Thyroid gland (tissue), 4 donors: ENCODE measurements around the gene RSU1. TPM values are rescaled to one million over a fixed set of nuclear protein-coding genes. Genes with fewer than 3 reads are reported as not detected.

Experiments
- DNase-seq, 2 donors: peaks; one replicate each; pipeline ENCODE4 v3.0.0-alpha.2; 2019
- H3K27ac ChIP-seq, 3 donors: fragments of 200-600 bp; sonication (generic); 1 replicate in 2 of 3; 2 replicates in 1 of 3; pipeline ENCODE4 v1.5.1; 2016 to 2019; ENCODE audit warnings: mild to moderate bottlenecking in 1 of 3, moderate library complexity in 1 of 3
- H3K27me3 ChIP-seq: fragments of 200-600 bp; sonication (generic); one replicate; pipeline ENCODE4 v1.5.1; 2019
- H3K36me3 ChIP-seq, 2 donors: fragments of 200-600 bp; sonication (generic); one replicate each; pipeline ENCODE4 v1.5.1; 2016 to 2019
- H3K4me1 ChIP-seq, 2 donors: fragments of 200-600 bp; sonication (generic); one replicate each; pipeline ENCODE4 v1.5.1; 2017 to 2019
- H3K4me3 ChIP-seq, 3 donors: fragments of 200-600 bp; sonication (generic); replicated peaks in 1 of 3; 1 replicate in 2 of 3; 2 replicates in 1 of 3; pipeline ENCODE4 v1.5.1; 2016; ENCODE audit warnings: mild to moderate bottlenecking in 1 of 3
- H3K9me3 ChIP-seq: fragments of 200-600 bp; sonication (generic); one replicate; pipeline ENCODE4 v1.5.1; 2017
- CTCF ChIP-seq, 6 experiments: fragments of 200-600 bp in 3 of 6; fragments of 450-650 bp in 3 of 6; sonication (generic) in 3 of 6; IDR thresholded peaks; one replicate each; pipeline ENCODE4 v1.5.1; 2016 to 2019; ENCODE audit warnings: antibody characterized with exemption in 6 of 6, mild to moderate bottlenecking in 2 of 6, inconsistent platforms in 1 of 6, moderate library complexity in 1 of 6
- POLR2A ChIP-seq, 2 donors: fragments of 450-650 bp; IDR thresholded peaks; one replicate each; pipeline ENCODE4 v1.6.1; 2017; ENCODE audit warnings: antibody characterized with exemption in 2 of 2, mild to moderate bottlenecking in 2 of 2, moderate library complexity in 1 of 2
- WGBS, 2 donors: methylation state at CpG; one replicate each; pipeline ENCODE4 v1.1.5; 2017; 5-methylcytosine and 5-hydroxymethylcytosine counted together
- intact Hi-C: fragments of 100-400 bp; cut with DNase I; formaldehyde crosslinking; loops from one replicate; pipeline ENCODE4 v1.15.1; 2023
- total RNA-seq, 4 donors: library from RNA; depleted of rRNA; stranded (reverse); fragments of >200 nt; gene quantifications; one replicate each; pipeline ENCODE4 v1.2.3, GENCODE V29; 2016

Gene RSU1
- total RNA-seq, 4 donors from 2014 or later = 43.5 to 63.0 (median 50.7) TPM

DNA sequence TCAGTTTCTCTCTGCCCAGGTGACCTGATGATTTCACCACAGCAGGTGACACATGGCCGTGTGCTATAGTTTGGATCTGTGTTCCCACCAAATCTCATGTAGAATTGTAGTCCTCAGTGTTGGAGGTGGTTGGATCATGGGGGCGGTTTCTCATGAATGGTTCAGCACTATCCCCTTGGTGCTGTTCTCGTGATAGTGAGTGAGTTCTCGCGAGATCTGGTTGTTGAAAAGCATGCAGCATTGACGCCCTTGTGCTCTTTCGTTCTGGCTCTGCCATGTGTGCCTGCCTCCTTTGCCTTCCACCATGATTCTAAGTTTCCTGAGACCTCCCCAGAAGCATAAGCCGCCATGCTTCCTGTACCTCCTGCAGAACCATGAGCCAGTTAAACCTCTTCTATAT lies 210.3 kb downstream of the RSU1 start:
- peaks cover 0 to 3% of the 10 kb centered on the region in 2 donors for H3K4me1 ChIP-seq
- no peaks in the 10 kb centered on the region for H3K27me3 ChIP-seq
- H3K4me3 ChIP-seq = no peak overlapping the region
- H3K27ac ChIP-seq = no peak overlapping the region
- DNase-seq = no peak
- H3K36me3 ChIP-seq = no peaks in the 10 kb centered on the region
- H3K9me3 ChIP-seq = no peaks in the 10 kb centered on the region
- TF ChIP-seq POLR2A (IDR thresholded peaks at IDR 0.05) (no peak), CTCF (IDR thresholded peaks at IDR 0.05) (no peak)
- intact Hi-C loops = no loop called here
- 94% methylated on average over 8 of the region's 8 CpGs for WGBS, 2 donors

GRCh38 chr10:16606421-16606820 lies 210.8 kb downstream of the RSU1 start:
- Histone ChIP-seq H3K36me3 (no peaks in the 10 kb centered on the region), H3K27ac (no peak overlapping the region), H3K27me3 (no peaks in the 10 kb centered on the region), H3K4me3 (no peak overlapping the region), H3K4me1 (peaks cover 0 to 3% of the 10 kb centered on the region in 2 donors), H3K9me3 (no peaks in the 10 kb centered on the region)
- no peak for DNase-seq
- intact Hi-C loops = no loop called here
- 73 to 86% methylated on average over 6 of the region's 6 CpGs for WGBS, 2 donors
- TF ChIP-seq POLR2A (IDR thresholded peaks at IDR 0.05) (no peak), CTCF (IDR thresholded peaks at IDR 0.05) (no peak)

DNA sequence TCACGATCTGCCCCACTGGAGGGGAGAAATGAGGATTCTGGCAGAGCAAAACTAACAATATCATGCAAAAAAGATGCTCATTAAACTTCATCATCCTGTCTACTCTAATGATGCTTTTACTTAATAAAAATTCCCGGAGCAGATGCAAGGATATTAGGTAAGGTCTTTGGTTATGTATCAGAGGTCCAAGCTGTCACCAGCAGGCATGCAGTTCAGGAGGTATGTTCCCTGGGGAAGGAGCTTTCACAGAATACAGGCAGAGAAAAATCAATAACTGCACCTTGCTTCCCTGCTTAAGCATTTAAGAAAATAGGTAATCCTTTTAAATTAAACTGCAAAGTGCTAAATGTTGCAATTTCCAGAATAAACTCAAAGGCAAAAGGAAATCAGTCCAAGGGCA lies 213.9 kb downstream of the RSU1 start:
- Histone ChIP-seq H3K27me3 (no peaks in the 10 kb centered on the region), H3K9me3 (no peaks in the 10 kb centered on the region), H3K27ac (no peak overlapping the region), H3K36me3 (no peaks in the 10 kb centered on the region), H3K4me3 (no peak overlapping the region), H3K4me1 (no peaks in the 10 kb centered on the region)
- no peak for DNase-seq
- TF ChIP-seq POLR2A (IDR thresholded peaks at IDR 0.05) = no peak
- no peak for TF ChIP-seq CTCF (IDR thresholded peaks at IDR 0.05)
- 84 to 91% methylated on average over 2 of the region's 2 CpGs for WGBS, 2 donors
- intact Hi-C loops = no loop called here

DNA sequence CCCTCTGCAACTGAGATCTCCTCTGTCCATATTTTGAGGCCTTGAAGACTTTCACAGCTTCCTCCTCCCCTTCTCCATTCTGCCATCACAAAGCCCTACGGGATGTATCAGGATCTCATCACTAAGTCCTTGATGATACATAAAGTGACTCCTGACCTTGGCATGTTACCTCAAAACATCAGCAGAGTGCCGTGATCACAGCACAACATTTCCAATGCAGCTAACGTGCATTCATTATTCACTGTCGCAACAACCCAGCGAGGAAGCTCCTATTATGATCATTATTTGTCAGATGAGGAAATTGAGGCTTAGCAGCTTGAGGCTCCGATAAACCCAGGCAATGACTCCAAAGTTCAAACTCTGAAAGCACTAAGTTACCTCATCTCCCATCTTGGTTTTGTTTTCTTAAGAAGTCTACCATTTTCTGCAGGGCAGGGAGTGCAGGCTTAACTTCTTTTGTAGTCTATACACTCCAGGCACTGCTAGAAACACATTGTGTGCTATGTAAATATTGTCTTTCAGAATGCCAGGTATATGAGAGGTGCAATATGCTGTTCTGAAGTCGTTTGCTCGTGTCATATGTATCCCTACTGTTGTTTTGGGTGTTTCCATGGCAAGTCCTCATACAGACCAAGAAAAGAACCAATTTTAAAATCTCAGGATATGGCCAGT lies 215.0 kb downstream of the RSU1 start:
- H3K4me3 ChIP-seq = no peak overlapping the region
- TF ChIP-seq CTCF (IDR thresholded peaks at IDR 0.05) = no peak
- TF ChIP-seq POLR2A (IDR thresholded peaks at IDR 0.05) = no peak
- no peaks in the 10 kb centered on the region for H3K9me3 ChIP-seq
- H3K27me3 ChIP-seq = no peaks in the 10 kb centered on the region
- no peak for DNase-seq
- WGBS, 2 donors = 76 to 81% methylated on average over 8 of the region's 8 CpGs
- no peaks in the 10 kb centered on the region for H3K36me3 ChIP-seq
- no peak overlapping the region for H3K27ac ChIP-seq
- no peaks in the 10 kb centered on the region for H3K4me1 ChIP-seq
- intact Hi-C loops = no loop called here

DNA sequence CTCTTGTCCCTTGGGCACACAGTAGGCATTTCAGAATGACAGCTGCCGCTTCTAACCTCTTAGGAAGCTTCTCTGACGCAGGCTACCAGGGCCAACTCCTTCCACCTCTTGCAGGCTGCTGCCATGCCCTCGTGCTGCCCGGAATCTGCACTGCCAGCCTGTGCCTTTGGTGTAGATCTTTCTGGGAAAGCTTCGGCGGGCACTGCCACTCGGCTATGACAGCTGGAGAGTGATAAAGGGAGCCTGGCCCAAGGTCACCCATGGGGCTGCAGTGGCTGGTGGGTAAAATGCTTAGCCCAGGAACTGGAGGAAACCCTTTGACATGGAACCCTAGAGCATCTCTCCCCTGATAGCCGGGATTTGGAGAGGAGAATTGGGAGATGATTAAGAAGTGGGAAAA lies 217.6 kb downstream of the RSU1 start:
- H3K27ac ChIP-seq = no peak overlapping the region
- TF ChIP-seq POLR2A (IDR thresholded peaks at IDR 0.05) (no peak), CTCF (IDR thresholded peaks at IDR 0.05) (no peak)
- no peaks in the 10 kb centered on the region for H3K27me3 ChIP-seq
- no peak for DNase-seq
- no peaks in the 10 kb centered on the region for H3K36me3 ChIP-seq
- no peaks in the 10 kb centered on the region for H3K9me3 ChIP-seq
- intact Hi-C loops = no loop called here
- H3K4me1 ChIP-seq = no peaks in the 10 kb centered on the region
- no peak overlapping the region for H3K4me3 ChIP-seq
- WGBS, 2 donors = 93 to 97% methylated on average over 7 to 8 of the region's 8 CpGs
